Esophagus squamous epithelium (tissue), 4 donors: ENCODE data around the gene SOCS3.

Source experiments
- CTCF ChIP-seq, 6 experiments: fragments of 450-650 bp in 4 of 6; fragments of 200-600 bp in 2 of 6; sonication (generic) in 2 of 6; IDR thresholded peaks; one replicate each; pipeline ENCODE4 v1.5.1; 2016 to 2019; ENCODE audit warnings: antibody characterized with exemption in 6 of 6, mild to moderate bottlenecking in 4 of 6, moderate library complexity in 4 of 6
- POLR2A ChIP-seq, 4 donors: fragments of 450-650 bp; IDR thresholded peaks; one replicate each; pipeline ENCODE4 v1.6.1; 2017; ENCODE audit warnings: antibody characterized with exemption in 4 of 4, mild to moderate bottlenecking in 4 of 4, moderate library complexity in 3 of 4

GRCh38 chr17:78403822-78404221 is 43.9 kb upstream of the SOCS3 start:
- TF ChIP-seq POLR2A (IDR thresholded peaks at IDR 0.05) (no peak), CTCF (IDR thresholded peaks at IDR 0.05) (no peak)
